Lung (tissue), 12 donors: ENCODE data around the gene TCF15. TPM values are rescaled to one million over a fixed set of nuclear protein-coding genes. Genes with fewer than 3 reads are reported as not detected.
A peak's percentile ranks its signal among the peaks of the same experiment; 100 is the strongest.

ENCODE experiments used
- ATAC-seq: fragments of 200-7000 bp; cut with Tn5 transposase; one replicate; pipeline ENCODE4 v1.9.1; 2020; ENCODE audit warnings: moderate number of reproducible peaks; ENCODE audit not compliant: insufficient read depth, low FRiP score
- DNase-seq, 3 donors: peaks; one replicate each; pipeline ENCODE4 v3.0.0-alpha.2; 2013 to 2017
- H3K27ac ChIP-seq, 2 donors: one replicate each; pipeline ENCODE4 v1.5.1; 2013; ENCODE audit warnings: mild to moderate bottlenecking in 2 of 2, moderate library complexity in 2 of 2, control low read depth in 1 of 2, inconsistent platforms in 1 of 2, low read depth in 1 of 2, low read length in 1 of 2
- H3K27me3 ChIP-seq, 3 donors: one replicate each; pipeline ENCODE4 v1.5.1; 2013; ENCODE audit warnings: low read length in 2 of 3; ENCODE audit not compliant: control insufficient read depth in 3 of 3, insufficient read depth in 3 of 3
- H3K36me3 ChIP-seq, 4 donors: one replicate each; pipeline ENCODE4 v1.5.1; 2013; ENCODE audit warnings: low read length in 4 of 4, mild to moderate bottlenecking in 1 of 4, moderate library complexity in 1 of 4; ENCODE audit not compliant: control insufficient read depth in 4 of 4, insufficient read depth in 4 of 4
- H3K4me1 ChIP-seq, 5 donors: one replicate each; pipeline ENCODE4 v1.5.1; 2013; ENCODE audit warnings: low read length in 5 of 5, mild to moderate bottlenecking in 2 of 5, moderate library complexity in 1 of 5; ENCODE audit not compliant: control insufficient read depth in 5 of 5, insufficient read depth in 5 of 5
- H3K4me3 ChIP-seq: one replicate; pipeline ENCODE4 v1.5.1; 2013; ENCODE audit warnings: mild to moderate bottlenecking, control low read depth, moderate library complexity
- H3K9ac ChIP-seq, 2 donors: one replicate each; pipeline ENCODE4 v1.5.1; 2013; ENCODE audit warnings: low read length in 2 of 2, control low read depth in 1 of 2; ENCODE audit not compliant: insufficient read depth in 1 of 2
- H3K9me3 ChIP-seq, 4 donors: one replicate each; pipeline ENCODE4 v1.5.1; 2013; ENCODE audit warnings: low read length in 3 of 4, mild to moderate bottlenecking in 1 of 4, moderate library complexity in 1 of 4; ENCODE audit not compliant: control insufficient read depth in 4 of 4, insufficient read depth in 3 of 4
- CTCF ChIP-seq: IDR thresholded peaks from 2 replicates; pipeline ENCODE4 v1.5.1; 2012; ENCODE audit warnings: mild to moderate bottlenecking; ENCODE audit errors: control extremely low read depth, extremely low read depth
- WGBS, 2 donors: extraction: QIAGEN DNeasy Blood & Tissue Kit; methylation state at CpG; one replicate each; pipeline ENCODE4 v1.1.7; 2013; 5-methylcytosine and 5-hydroxymethylcytosine counted together
- polyA plus RNA-seq, 2 donors: library from polyadenylated mRNA; stranded (reverse); fragments of 200-250 nt; gene quantifications; one replicate each; pipeline ENCODE4 v1.2.1, GENCODE V29; 2013
- total RNA-seq, 2 donors: library from RNA; depleted of rRNA in 1 of 2; stranded (reverse); fragments of >200 nt in 1 of 2; gene quantifications; one replicate each; pipeline ENCODE4 v1.2.1, GENCODE V29; 2014 to 2021
- donor health status: control.
- donor health status: control.
- donor health status: Bipolar disorder and iron deficiency.
- donor health status: healthy.
- donor health status: DM: yes; HTN: yes; CAD: no.

Gene TCF15
- total and polyA plus RNA-seq, 4 donors, result 0.28 to 0.82 (median 0.40) TPM; not detected in 1

- H3K36me3 ChIP-seq, result no peaks in the 10 kb centered on the region
- no peak for DNase-seq
- ATAC-seq, result no peak
- peaks cover 0 to 11% (median 7%) of the 10 kb centered on the region in 3 donors for H3K27me3 ChIP-seq
- peaks cover 0 to 4% (median 2%) of the 10 kb centered on the region in 4 donors for H3K9me3 ChIP-seq
- H3K9ac ChIP-seq, result no peak overlapping the region
- no peak overlapping the region for H3K27ac ChIP-seq
- WGBS, 2 donors, result 88 to 93% methylated on average over 2 of the region's 2 CpGs
- TF ChIP-seq CTCF, result no peak
- no peak overlapping the region for H3K4me3 ChIP-seq
- H3K4me1 ChIP-seq, result no peaks in the 10 kb centered on the region
These were observed 16.5 kb upstream of the TCF15 start for GRCh38 chr20:626579-626978.

GRCh38 chr20:625360-625932, 15.3 kb upstream of the TCF15 start:
- WGBS, 2 donors, result 73 to 86% methylated on average over 4 of the region's 4 CpGs
- no peak overlapping the region for H3K27ac ChIP-seq
- H3K36me3 ChIP-seq, result no peaks in the 10 kb centered on the region
- no peak for ATAC-seq
- H3K4me3 ChIP-seq, result no peak overlapping the region
- H3K9ac ChIP-seq, result no peak overlapping the region
- no peak for TF ChIP-seq CTCF
- H3K9me3 ChIP-seq, result peaks cover 0 to 4% (median 2%) of the 10 kb centered on the region in 4 donors
- no peaks in the 10 kb centered on the region for H3K4me1 ChIP-seq
- peaks cover 0 to 15% (median 10%) of the 10 kb centered on the region in 3 donors for H3K27me3 ChIP-seq
- peak in 1 of 3 donors; percentile 30 for DNase-seq

GRCh38 chr20:623704-624103, 13.6 kb upstream of the TCF15 start:
- no peak for TF ChIP-seq CTCF
- DNase-seq, result no peak
- Histone ChIP-seq H3K4me3 (no peak overlapping the region), H3K27ac (no peak overlapping the region), H3K36me3 (no peaks in the 10 kb centered on the region), H3K4me1 (no peaks in the 10 kb centered on the region), H3K9ac (no peak overlapping the region), H3K27me3 (peaks cover 0 to 15% (median 12%) of the 10 kb centered on the region in 3 donors), H3K9me3 (peaks cover 0 to 5% (median 2%) of the 10 kb centered on the region in 4 donors)
- WGBS, 2 donors, result 51 to 62% methylated on average over 4 of the region's 4 CpGs
- ATAC-seq, result no peak

- no peaks in the 10 kb centered on the region for H3K4me1 ChIP-seq
- no peak for DNase-seq
- no peak overlapping the region for H3K9ac ChIP-seq
- ATAC-seq, result no peak
- 14 to 15% methylated on average over 4 of the region's 4 CpGs for whole genome bisulfite sequencing, 2 donors
- peaks cover 0 to 10% (median 5%) of the 10 kb centered on the region in 4 donors for H3K9me3 ChIP-seq
- H3K4me3 ChIP-seq, result no peak overlapping the region
- peaks cover 0 to 15% (median 11%) of the 10 kb centered on the region in 3 donors for H3K27me3 ChIP-seq
- no peak for TF ChIP-seq CTCF
- H3K36me3 ChIP-seq, result no peaks in the 10 kb centered on the region
- no peak overlapping the region for H3K27ac ChIP-seq
These were observed 12.9 kb upstream of the TCF15 start for GRCh38 chr20:623021-623420.
